ENCODE results near the gene MRPL36.

MRPL36 gene

GRCh38 chr5:1755321-1755949 lies 44.2 kb downstream of the MRPL36 start:
- TF ChIP-seq POLR2A (IDR thresholded peaks at IDR 0.05; ENCODE audit: low read depth, low read length) (no peak), POLR2AphosphoS5 (IDR thresholded peaks at IDR 0.05; ENCODE audit: low read depth, low read length) (no peak), TAF1 (IDR thresholded peaks at IDR 0.05; ENCODE audit: borderline replicate concordance, low read depth, low read length) (no peak)
- no peak for FAIRE-seq
- no peak for DNase-seq (ENCODE audit: insufficient read length)

- no peak for TF ChIP-seq POLR2A (IDR thresholded peaks at IDR 0.05; ENCODE audit: low read depth, low read length)
- TF ChIP-seq POLR2AphosphoS5 (IDR thresholded peaks at IDR 0.05; ENCODE audit: low read depth, low read length): no peak
- no peak for TF ChIP-seq TAF1 (IDR thresholded peaks at IDR 0.05; ENCODE audit: borderline replicate concordance, low read depth, low read length)
- DNase-seq (ENCODE audit: insufficient read length) (no peak), FAIRE-seq (no peak)
Measured at GRCh38 chr5:1754531-1755220, 45.0 kb downstream of the MRPL36 start.

DNA sequence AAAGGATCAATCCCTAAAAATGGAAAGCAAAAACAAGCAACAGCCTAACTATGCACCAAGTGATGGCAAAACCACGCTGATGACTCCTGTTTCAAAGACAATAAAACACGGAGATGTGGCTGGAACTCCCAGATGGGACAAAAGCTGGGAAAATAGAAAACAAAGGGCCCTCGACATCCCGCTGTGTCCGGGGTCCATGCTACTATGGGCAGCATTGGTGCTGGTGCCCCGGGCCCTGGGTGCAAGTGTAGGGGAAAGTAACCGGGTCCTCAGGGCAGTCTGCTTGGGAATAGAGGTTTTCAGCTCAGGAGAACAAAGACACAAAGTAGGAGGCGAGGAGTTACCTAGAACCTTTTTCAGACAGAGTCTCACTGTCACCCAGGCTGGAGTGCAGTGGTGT lies 46.1 kb downstream of the MRPL36 start:
- FAIRE-seq: no peak
- TF ChIP-seq POLR2AphosphoS5 (IDR thresholded peaks at IDR 0.05; ENCODE audit: low read depth, low read length) (no peak), POLR2A (IDR thresholded peaks at IDR 0.05; ENCODE audit: low read depth, low read length) (no peak), TAF1 (IDR thresholded peaks at IDR 0.05; ENCODE audit: borderline replicate concordance, low read depth, low read length) (no peak)
- no peak for DNase-seq (ENCODE audit: insufficient read length)

DNA sequence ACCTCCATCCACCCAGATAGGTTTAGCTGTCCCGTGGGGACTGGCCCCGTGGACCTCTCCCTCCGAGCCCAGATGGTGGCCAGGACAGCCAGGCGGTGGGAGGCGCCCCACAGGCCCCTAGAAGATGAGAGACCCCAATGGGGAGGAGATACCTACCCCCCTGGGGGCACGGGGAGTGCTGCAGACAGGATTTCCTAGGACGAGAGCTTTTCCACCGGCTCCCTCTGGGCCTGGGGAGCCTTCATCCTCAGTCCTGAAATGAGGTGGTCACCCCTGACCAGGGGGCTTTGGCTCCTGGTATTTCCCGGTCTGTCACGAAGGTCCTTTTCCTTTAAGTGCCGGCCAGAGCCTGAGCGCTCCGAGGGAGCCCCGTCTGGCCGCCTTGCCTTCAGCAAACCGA lies 46.8 kb downstream of the MRPL36 start:
- TF ChIP-seq TAF1 (IDR thresholded peaks at IDR 0.05; ENCODE audit: borderline replicate concordance, low read depth, low read length): no peak
- no peak for TF ChIP-seq POLR2AphosphoS5 (IDR thresholded peaks at IDR 0.05; ENCODE audit: low read depth, low read length)
- no peak for TF ChIP-seq POLR2A (IDR thresholded peaks at IDR 0.05; ENCODE audit: low read depth, low read length)
- DNase-seq (ENCODE audit: insufficient read length): no peak
- FAIRE-seq: no peak

DNA sequence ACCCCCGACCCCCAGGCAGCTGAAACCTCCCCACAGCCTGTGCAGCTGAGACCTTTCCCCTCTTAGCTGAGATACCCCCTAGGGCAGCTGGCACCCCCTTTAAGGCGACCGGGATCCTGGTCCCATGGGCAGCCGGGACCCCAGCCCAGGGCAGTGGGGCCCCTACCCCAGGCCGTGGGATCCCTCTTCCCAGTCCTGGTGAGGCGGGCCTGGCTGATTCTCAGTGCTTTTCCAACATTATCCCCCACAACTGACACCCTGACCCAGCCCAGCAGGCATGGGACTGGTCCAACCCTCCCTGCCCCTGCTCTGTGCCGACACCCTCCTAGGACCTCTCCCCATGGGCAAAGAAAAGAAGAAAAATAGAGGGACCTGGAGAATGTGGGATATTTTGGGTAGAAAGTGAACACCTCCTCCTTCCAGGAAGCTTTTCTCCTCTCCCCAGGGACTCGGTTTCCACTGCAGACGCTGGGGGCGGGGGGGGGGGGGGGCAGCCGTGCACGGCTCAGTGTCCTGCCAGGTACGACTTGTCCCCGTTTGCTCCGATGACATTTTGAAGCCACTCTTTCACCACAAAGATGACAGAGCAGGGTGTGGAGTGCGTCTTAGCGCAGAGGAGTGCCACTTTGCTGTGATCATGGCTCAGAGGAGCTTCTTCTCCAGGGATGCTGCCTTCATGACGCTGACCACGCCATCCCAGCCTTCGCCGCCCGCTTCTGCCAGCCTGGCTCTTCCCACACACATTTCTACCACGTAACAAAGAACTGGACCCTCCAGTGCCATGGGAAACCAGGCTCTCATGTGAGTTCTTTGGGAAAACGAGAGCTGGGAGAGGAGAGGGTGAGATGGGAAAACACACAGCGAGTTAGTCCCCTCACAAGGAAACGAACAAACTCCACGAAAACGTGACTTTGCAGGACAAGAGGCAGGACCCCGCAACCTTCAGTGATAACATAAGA lies 47.5 kb downstream of the MRPL36 start:
- no peak for DNase-seq (ENCODE audit: insufficient read length)
- FAIRE-seq: no peak
- TF ChIP-seq POLR2AphosphoS5 (IDR thresholded peaks at IDR 0.05; ENCODE audit: low read depth, low read length) (no peak), TAF1 (IDR thresholded peaks at IDR 0.05; ENCODE audit: borderline replicate concordance, low read depth, low read length) (no peak), POLR2A (IDR thresholded peaks at IDR 0.05; ENCODE audit: low read depth, low read length) (no peak)

DNA sequence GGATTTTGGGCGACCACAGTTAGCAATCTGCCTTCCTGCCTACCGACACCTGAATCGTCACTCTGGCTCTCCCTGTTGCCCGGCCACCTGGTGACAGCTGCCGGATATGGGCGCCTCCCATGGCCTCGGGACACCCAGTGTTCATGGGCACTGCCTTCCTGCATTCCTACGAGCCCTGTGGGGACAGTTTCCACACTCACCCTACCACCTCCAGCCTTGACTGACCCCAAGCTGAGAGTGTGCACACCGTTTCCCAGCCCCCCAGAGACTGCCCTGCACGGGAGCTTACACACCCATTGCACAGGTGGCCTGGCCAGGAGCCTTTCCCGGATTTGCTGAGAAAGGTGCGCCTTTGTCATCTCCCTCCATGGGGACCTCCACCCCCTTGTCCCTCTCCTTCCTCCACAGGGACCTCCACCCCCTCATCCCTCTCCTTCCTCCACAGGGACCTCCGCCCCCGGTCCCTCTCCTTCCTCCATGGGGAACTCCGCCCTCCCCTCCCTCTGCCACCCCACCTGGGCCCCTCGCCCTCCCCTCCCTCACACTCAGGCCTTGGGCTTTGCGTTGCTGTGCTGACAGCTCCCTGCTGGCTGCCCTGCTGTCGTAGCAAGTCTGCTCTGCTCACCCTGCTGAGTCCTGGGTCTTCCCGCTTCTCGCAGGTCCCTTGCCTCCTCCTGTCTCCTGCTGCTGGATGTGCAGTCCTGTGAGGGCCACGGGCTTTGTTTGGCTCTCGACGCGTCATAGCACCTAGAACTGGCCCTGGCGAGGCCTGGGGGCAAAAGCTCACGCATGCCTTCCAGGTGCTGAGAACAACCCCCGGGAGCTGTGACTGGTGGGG lies 48.4 kb downstream of the MRPL36 start:
- FAIRE-seq (no peak), DNase-seq (ENCODE audit: insufficient read length) (no peak)
- TF ChIP-seq POLR2A (IDR thresholded peaks at IDR 0.05; ENCODE audit: low read depth, low read length) (no peak), TAF1 (IDR thresholded peaks at IDR 0.05; ENCODE audit: borderline replicate concordance, low read depth, low read length) (no peak), POLR2AphosphoS5 (IDR thresholded peaks at IDR 0.05; ENCODE audit: low read depth, low read length) (no peak)

DNA sequence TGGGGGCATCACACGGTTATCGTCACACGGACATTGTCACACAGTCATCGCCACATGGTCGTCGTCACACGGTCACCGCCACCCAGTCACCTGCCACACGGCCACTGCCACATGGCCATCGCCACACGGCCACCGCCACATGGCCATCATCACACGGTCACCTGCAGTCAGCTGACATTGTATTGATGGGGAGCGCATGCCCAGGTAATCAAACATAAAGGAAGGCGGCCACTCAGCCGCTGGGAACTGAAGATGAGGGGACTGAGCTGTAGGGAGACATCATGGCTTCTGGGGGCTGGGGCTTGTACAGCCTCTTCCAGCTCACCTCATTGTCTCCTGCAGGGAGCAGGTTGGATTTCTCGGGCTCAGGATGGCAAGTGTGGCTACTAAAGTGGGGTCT lies 49.2 kb downstream of the MRPL36 start:
- DNase-seq (ENCODE audit: insufficient read length): no peak
- TF ChIP-seq POLR2A (IDR thresholded peaks at IDR 0.05; ENCODE audit: low read depth, low read length) (no peak), TAF1 (IDR thresholded peaks at IDR 0.05; ENCODE audit: borderline replicate concordance, low read depth, low read length) (no peak), POLR2AphosphoS5 (IDR thresholded peaks at IDR 0.05; ENCODE audit: low read depth, low read length) (no peak)
- no peak for FAIRE-seq

DNA sequence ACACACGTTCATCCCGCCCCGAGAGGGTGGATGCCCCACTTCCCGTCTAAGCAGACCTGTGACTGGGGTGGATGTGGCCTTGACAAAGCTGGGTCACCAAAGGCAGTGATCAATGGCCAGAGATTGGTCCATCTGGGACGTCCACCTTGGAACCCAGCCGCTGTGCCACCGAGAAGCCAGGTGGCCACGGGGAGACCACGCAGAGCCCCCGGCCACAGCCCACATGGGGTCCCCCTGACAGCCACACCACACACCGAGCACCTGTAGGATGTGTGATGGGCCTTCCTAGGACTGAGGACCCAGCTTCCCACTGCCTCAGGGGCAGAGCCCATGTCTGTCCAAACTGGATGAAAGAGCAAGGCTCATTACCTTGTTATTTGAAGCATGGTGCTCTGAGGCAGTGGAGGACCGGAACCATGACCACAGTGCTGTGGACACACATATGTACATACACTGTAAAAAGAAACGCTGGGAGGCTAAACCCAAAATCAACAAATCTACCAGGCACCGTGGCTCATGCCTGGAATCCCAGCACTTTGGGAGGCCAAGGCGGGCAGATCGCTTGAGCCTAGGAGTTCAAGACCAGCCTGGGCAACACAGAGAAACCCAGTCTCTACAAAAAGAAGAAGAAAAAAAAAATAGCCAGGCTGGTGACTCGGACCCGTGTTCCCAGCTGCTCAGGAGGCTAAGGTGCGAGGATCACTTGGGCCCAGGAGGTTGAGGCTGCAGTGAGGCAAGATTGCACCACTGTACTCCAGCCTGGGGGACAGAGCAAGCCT lies 50.1 kb downstream of the MRPL36 start:
- no peak for FAIRE-seq
- DNase-seq (ENCODE audit: insufficient read length): no peak
- TF ChIP-seq POLR2A (IDR thresholded peaks at IDR 0.05; ENCODE audit: low read depth, low read length) (no peak), POLR2AphosphoS5 (IDR thresholded peaks at IDR 0.05; ENCODE audit: low read depth, low read length) (no peak), TAF1 (IDR thresholded peaks at IDR 0.05; ENCODE audit: borderline replicate concordance, low read depth, low read length) (no peak)

DNA sequence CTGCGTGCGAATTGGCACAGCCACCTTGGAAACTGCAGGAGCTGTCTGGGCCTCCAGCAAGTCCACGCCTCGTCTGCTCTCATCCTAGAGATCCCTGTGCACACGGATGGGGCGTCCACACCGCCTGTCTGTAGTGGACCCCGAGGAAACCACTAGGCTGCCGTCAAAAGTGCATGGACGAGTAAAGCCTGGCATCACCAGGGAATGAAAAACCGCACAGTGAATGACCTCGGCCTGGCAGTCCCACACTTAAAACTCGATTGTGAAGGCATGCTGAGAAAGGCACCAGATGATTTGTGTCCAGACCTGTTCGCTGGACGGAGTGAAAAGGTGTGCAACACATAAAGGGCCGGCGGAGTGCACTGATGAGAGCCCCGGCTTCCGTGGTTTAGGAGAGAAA lies 50.8 kb downstream of the MRPL36 start:
- TF ChIP-seq TAF1 (IDR thresholded peaks at IDR 0.05; ENCODE audit: borderline replicate concordance, low read depth, low read length) (no peak), POLR2A (IDR thresholded peaks at IDR 0.05; ENCODE audit: low read depth, low read length) (no peak), POLR2AphosphoS5 (IDR thresholded peaks at IDR 0.05; ENCODE audit: low read depth, low read length) (no peak)
- DNase-seq (ENCODE audit: insufficient read length) (no peak), FAIRE-seq (no peak)

Measured in GM12892 (cell line).